GM12801 (cell line): ENCODE results near the gene ZNF81.

Source experiments
- TF ChIP-seq, protein P1 (sequence below): IDR thresholded peaks from one replicate; pipeline ENCODE4 v1.5.1; 2011; ENCODE audit warnings: control low read depth; ENCODE audit not compliant: insufficient read length; ENCODE audit errors: extremely low read depth

The ZNF81 gene

DNA sequence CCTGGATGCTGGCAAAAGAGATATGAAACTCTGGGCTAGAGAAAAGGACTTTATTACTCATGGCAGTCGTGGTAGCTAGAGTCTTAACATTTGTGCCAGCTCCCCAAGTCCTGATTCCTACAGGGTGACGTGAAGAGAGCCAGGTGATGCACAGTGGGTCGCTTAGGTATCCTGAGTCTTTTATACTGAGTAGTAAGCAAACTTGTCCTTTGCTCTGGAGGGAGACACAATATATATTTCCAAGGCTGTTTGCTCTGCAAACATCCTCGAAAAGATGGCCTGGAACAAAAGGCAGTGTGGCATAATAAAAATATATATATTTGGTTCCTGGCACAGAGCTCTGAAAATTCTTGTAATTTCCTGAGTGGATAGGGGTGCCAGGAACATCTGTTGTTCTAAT is 23.0 kb downstream of the ZNF81 start:
- TF ChIP-seq, protein P1, sequence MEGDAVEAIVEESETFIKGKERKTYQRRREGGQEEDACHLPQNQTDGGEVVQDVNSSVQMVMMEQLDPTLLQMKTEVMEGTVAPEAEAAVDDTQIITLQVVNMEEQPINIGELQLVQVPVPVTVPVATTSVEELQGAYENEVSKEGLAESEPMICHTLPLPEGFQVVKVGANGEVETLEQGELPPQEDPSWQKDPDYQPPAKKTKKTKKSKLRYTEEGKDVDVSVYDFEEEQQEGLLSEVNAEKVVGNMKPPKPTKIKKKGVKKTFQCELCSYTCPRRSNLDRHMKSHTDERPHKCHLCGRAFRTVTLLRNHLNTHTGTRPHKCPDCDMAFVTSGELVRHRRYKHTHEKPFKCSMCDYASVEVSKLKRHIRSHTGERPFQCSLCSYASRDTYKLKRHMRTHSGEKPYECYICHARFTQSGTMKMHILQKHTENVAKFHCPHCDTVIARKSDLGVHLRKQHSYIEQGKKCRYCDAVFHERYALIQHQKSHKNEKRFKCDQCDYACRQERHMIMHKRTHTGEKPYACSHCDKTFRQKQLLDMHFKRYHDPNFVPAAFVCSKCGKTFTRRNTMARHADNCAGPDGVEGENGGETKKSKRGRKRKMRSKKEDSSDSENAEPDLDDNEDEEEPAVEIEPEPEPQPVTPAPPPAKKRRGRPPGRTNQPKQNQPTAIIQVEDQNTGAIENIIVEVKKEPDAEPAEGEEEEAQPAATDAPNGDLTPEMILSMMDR, result no peak

DNA sequence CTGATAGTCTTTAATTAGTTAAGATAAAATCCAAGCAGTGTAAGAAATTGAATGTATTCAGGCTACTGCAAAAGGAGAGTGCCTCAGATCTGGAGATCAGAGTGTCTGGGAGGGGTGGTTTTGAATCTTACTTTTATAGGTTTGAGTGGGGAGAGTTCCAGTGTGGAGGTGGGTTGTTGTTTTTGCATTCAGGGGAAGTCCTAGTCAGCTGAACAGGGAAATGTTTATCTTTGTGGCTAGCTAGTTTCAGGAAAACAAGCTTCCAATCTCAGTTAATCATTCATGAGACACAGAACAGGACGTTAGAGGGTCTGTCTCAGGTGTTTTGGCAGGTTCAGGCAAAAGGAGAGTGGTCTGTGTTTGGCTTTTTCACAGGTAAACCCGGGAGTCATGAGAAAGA is 26.0 kb downstream of the ZNF81 start:
- TF ChIP-seq, protein P1, result no peak

DNA sequence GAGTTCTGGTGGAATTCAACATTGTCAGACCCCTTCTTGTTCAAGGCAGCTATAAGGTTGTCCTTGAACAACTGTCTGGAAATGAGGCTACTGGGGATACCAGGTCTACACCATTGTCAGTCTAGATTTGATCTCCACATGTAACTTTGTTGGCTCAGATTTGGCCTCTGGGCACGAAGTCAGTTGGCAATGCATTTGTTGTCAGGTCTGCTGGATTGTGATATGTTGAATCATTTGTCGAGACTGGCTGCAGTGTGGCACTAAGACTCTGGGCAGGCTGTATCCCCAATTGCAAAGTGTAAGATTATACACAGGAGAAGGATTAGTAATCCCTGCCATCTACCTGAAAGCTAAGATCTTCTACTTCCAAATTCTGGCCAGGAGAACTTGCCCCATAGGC is 26.5 kb downstream of the ZNF81 start:
- TF ChIP-seq, protein P1, result no peak

DNA sequence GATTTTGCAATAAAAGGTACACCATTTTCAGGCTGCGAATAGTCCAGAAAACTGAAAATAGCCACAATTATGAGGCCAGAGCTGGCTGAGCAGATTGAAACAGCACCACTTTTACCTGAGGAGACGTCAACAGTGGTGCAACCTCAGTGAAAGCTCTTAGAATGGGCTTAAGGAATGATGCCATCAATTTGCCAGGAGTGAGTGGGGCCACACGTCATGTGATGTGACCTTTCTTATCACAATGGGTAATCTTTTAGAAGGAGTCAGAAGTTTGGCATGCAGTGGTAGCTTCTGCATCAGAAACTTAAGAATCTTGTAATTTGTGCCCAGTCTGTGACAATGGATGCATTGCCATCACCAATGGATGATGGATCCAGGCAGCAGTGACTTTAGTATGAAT is 27.6 kb downstream of the ZNF81 start:
- TF ChIP-seq, protein P1, result no peak

DNA sequence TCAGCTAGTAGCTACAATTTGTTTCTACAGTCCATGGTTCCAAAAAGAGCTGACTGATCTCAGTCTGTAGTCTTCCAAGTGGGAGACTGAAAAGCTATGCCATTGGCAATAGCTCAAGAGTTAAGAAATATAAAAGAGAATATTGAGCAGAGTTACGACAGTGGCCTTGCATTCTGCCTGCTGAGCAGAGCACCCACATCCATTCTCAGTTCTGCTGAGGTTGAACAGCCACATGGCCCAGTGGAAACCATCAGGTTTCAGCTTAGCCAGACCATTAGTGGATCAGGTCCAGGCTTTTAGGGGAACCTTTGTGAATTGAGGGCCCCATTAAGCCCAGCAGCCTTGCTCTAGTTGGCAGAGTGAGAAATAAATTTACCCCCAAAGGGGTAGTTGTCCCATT is 28.1 kb downstream of the ZNF81 start:
- TF ChIP-seq, protein P1, result no peak

DNA sequence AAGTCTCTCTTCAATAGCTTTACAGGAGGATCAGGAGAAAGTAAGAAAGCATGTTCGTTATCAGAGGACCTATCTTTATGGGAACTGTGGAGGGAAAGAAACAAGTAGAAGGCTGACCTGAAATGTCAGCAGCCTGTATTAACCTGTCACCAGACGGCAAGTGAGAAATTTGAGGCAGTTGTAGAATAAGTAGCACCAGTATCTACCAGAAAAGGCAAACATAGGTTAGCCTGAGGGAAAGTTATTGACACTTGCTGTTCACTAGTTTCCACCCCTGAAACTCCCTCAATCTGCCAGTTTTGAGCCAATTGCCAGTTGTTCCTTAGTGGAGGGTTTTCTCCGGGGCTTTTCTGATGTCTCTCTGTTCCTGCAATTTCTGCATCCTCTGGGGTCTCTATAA is 36.4 kb downstream of the ZNF81 start:
- TF ChIP-seq, protein P1, result no peak

DNA sequence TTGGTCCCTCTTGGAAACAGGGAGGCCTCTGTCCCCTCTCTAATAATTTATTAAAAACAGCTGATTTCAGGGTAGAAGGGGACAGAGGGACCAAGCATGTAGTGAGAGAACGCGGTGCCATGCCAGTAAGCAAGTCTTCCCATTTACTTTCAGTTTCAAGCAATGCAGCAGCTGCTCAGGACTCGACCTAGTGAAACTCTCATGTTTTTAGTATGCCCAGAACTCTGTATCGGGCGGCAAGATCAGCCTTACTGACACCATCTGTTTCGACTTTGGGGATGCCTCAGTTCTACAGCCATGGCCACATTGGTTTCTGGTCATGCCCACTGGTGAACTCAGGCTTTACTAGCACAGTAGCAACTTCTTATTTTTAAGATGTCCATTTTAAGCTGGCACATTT is 40.6 kb downstream of the ZNF81 start:
- TF ChIP-seq, protein P1, result no peak

DNA sequence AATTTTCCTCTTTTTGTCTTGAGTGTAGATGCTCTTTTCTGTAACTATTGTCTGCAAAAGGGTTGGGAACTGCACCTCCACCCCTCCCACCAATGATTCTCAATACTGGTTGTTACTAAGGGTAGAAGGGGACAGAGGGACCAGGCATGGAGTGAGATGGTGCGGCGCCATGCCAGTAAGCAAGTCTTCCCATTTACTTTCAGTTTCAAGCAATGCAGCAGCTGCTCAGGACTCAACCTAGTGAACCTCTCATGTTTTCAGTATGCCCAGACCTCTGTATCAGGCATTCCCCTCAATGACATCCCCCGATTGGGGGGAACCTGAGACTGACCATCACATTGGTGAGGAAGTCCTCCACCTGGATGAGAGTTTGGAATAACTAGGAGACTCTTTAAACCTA is 41.5 kb downstream of the ZNF81 start:
- TF ChIP-seq, protein P1, result no peak
